Omental fat pad (tissue), 4 donors: ENCODE data around the gene BZW2. TPM values are rescaled to one million over a fixed set of nuclear protein-coding genes. Genes with fewer than 3 reads are reported as not detected.

Source experiments
- ATAC-seq: fragments of 150-250 bp; one replicate; pipeline ENCODE4 v1.9.1; 2016; ENCODE audit warnings: mild to moderate bottlenecking, moderate library complexity; ENCODE audit not compliant: low FRiP score
- DNase-seq: peaks from one replicate; pipeline ENCODE4 v3.0.0-alpha.2; 2019; ENCODE audit warnings: low spot score
- total RNA-seq, 4 donors: library from RNA; depleted of rRNA; stranded (reverse); fragments of >200 nt; gene quantifications; one replicate each; pipeline ENCODE4 v1.1.0, GENCODE V29; 2016
- TF ChIP-seq, protein P1 (sequence below), 3 donors: fragments of 450-650 bp; IDR thresholded peaks; one replicate each; pipeline ENCODE4 v1.5.1; 2016 to 2017; ENCODE audit warnings: antibody characterized with exemption in 3 of 3, mild to moderate bottlenecking in 3 of 3, moderate library complexity in 2 of 3

BZW2 gene
- total RNA-seq, 4 donors from 2014 or later: 44.9 to 92.7 (median 55.4) TPM

DNA sequence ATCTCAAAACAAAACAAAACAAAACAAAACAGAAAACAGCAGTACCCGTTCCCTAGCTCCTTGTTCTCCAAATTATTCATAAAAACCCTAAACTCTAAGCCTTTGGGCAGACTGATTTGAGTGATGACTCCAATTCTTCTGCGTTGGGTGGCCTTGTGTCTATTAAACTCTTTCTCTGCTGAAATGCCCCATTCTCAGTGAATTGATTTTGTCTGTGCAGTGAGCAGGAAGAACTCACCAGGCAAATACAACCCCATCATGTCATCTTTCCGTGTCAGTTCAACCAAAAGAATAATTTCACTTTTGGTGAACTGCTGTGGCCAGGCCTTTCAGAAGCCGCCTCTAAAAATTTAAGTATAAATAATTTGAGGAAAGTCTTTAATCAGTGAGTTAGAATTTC lies 89.0 kb downstream of the BZW2 start:
- DNase-seq (no peak), ATAC-seq (no peak)
- TF ChIP-seq, protein P1, sequence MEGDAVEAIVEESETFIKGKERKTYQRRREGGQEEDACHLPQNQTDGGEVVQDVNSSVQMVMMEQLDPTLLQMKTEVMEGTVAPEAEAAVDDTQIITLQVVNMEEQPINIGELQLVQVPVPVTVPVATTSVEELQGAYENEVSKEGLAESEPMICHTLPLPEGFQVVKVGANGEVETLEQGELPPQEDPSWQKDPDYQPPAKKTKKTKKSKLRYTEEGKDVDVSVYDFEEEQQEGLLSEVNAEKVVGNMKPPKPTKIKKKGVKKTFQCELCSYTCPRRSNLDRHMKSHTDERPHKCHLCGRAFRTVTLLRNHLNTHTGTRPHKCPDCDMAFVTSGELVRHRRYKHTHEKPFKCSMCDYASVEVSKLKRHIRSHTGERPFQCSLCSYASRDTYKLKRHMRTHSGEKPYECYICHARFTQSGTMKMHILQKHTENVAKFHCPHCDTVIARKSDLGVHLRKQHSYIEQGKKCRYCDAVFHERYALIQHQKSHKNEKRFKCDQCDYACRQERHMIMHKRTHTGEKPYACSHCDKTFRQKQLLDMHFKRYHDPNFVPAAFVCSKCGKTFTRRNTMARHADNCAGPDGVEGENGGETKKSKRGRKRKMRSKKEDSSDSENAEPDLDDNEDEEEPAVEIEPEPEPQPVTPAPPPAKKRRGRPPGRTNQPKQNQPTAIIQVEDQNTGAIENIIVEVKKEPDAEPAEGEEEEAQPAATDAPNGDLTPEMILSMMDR (IDR thresholded peaks at IDR 0.05): no peak

DNA sequence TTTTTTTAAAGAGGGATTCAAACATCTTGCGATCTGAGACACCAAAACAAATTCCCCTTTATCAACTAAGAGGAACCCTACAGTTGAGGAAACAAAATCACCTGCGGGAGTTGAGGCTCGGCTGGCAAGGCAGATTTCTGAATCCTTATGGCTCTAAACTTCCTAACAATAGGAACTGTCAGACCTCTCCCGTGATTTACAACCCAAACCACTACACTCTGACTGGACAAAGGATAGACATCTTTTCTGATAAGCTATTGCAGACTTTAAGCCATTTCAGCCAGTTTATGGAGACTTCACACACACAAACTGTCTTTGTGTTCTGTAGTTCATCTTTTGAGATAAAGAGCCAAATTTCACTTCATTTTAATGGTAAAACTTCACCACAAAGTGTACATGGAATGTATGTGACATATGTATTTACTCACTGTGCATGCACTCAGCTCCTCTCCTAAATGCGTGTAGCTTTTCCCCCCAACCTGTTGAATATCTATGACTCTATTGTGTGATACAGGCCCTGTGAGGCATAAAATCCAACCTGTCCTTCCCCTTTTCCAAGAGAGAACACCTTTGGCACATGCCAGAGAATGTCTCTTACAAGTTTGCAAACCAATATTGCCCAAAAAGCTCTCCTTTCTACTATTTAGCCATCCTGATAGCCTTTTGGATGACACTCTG lies 92.2 kb downstream of the BZW2 start:
- DNase-seq (no peak), ATAC-seq (no peak)
- TF ChIP-seq, protein P1 (IDR thresholded peaks at IDR 0.05): no peak

DNA sequence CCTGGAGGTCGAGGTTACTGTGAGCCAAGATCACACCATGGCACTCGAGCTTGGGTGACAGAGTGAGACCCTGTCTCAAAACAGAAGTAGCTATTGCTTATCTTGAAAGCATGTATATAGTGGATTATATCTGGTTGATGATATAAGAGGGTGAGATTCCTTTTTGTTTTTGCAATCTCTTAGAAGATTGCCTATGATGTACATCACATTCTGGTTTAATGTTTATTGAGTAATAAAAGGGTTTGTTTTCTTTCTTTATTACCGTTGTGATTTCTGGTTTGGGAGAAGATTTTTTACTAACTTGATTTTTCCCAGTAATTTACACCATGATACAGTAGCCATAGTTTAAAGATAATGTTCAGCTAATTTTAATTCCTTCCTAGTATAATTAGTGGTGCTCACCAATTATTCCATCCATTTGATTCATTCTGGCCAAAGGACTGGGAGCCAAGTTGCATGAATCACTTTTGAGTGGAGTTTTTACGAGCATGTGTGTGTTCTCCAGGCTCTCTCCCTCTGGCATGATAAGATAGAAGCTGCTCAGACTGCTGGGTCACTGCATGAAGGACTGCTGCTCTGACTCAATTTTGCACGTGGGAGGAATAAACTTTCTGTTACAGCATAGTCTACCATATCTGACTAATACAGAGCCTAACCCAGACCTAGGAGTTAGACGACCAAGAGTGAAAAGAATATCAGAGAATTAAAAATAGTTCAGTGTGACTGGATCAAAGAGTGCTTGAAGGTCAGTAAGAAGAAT lies 94.1 kb downstream of the BZW2 start:
- DNase-seq (peak; percentile 30), ATAC-seq (peak; percentile 97)
- TF ChIP-seq, protein P1 (IDR thresholded peaks at IDR 0.05): no peak

DNA sequence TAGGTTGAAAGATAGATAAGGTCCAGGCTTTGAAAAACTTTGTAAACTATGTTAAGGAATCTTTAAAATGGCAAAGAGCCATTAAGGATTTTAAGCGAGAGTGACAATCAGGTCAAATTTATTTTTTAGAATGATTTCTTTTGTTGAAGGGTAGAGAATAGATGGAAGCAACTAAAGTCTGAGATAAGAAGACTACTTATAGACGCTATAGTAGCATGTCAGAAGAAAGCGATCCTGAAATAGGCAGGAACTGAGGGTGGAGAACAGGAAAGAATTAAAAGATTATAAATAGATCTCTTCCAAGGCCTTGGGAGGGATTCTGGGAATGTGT lies 94.6 kb downstream of the BZW2 start:
- ATAC-seq: no peak
- DNase-seq: no peak
- TF ChIP-seq, protein P1 (IDR thresholded peaks at IDR 0.05): no peak

DNA sequence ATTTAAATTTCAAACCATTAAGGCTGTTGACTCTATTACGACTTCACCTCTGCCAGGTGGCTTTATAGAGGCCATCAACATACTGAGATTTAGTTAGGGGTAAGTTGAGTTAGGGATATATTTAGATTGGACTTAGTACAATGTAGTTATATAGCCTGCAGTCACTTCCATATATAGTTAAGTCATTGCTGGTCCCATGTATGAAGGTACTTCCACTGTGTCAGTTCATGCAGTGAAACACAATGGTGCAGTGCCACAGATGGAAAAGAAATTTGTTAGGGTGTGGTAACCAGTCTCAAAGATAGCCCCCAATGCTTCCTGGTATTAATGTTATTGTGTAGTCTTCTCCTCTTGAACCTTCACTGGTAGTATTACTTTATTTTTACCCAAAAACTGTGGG lies 95.0 kb downstream of the BZW2 start:
- ATAC-seq (no peak), DNase-seq (no peak)
- TF ChIP-seq, protein P1 (IDR thresholded peaks at IDR 0.05): no peak

DNA sequence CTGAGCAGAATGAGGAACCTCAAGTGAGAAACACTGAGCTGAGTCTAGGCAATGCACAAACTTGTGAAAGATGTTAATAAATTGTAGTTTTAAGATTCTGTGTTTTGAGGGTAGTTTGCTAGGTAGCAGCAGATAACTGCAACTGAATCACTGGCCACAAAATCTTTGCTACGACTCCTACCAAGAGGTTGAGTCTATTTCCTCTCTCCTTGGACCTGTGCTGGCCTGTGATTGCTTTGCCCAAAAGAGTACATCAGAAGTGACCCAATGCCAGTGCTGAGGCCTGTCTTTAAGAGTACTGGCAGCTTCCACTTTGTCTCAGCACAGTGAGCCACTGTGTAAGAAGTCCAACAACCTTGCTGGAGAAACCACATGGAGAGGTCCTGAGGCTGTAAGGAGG lies 95.7 kb downstream of the BZW2 start:
- TF ChIP-seq, protein P1 (IDR thresholded peaks at IDR 0.05): no peak
- no peak for DNase-seq
- no peak for ATAC-seq

DNA sequence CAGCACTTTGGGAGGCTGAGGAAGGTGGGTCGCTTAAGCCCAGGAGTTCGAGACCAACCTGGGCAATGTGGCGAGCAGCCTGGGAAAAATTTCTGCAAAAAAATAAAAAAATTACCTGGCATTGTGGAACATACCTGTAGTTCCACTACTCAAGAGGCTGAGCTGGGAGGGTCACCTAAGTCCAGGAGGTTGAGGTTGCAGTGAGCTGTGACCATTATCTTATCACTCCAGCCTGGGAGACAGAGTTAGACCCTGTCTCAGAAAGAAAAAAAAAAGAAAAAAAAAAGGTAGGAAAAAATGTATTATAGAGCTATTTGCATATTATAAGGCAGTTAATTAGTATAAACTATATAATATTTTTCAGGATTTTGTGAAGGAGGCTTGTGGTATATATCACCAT lies 96.6 kb downstream of the BZW2 start:
- ATAC-seq (no peak), DNase-seq (no peak)
- TF ChIP-seq, protein P1 (IDR thresholded peaks at IDR 0.05): no peak
